Measurements from ENCODE around the gene CA11. TPM values are rescaled to one million over a fixed set of nuclear protein-coding genes. Genes with fewer than 3 reads are reported as not detected.
A peak's percentile ranks its signal among the peaks of the same experiment; 100 is the strongest.

Gene CA11
- total and polyA plus RNA-seq, 9 of the 15 experiments (the other 6 are each of a cell fraction or from before 2014, with no cell fraction given), result 2.9 to 19.9 (median 8.3) TPM

DNA sequence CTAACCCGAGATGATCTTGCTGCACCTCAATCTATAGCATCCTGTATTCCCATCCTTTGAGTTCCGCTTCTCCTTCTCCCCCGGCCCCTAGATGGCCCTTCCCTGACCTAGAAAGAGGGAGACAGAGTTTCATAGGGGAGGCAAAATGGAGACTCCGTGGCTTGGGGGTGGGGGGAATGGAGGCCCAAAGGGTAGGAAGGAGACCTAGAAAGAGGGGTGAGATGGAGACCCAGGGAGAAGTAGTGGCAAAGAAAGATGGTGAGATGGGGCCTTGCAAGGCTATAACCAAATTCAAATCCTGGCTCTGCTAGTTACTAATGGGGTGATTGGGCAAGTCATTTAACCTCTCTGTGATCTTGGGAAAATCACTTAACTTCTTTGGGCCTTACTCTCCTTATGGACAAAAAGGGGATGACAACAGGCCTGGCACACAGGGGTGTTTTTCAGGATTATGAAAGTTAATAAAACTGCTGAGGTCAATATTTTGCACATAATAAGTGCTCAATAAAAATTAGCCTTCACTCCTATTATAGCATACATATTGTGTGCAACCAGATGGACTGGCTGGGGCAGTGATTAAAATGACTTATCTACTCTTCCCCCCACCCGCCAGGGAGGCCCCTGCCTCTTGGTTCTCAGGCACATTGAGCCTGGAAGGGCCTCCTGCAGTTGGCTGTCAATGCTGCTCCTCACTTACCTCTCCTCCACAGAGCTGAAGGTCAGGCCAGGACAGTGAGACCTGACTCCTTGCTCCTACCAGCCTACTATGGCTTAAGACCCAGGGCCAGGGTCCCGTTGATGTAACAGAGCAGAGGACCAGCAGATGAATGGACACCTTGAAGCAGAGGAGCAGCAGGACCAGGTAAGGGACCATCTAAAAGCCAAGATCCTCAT, 26.0 kb downstream of the CA11 start:
- H3K9me1 ChIP-seq (ENCODE audit: control insufficient read depth, insufficient read depth, low read length), result peaks cover 11% of the 10 kb centered on the region
- peaks cover 44% of the 10 kb centered on the region for H3K79me2 ChIP-seq (ENCODE audit: control insufficient read depth, insufficient read depth, low read length)
- FAIRE-seq (peak; percentile 23), DNase-seq (ENCODE audit: extremely low read depth in 1 of 4, low spot score in 3 of 4) (peak in 2 of 4 experiments; percentile 22 to 62), ATAC-seq (no peak)
- 29% methylated on average over 6 of the region's 6 CpGs for WGBS (ENCODE audit: insufficient coverage, low coverage, missing lambda C conversion rate)
- in situ Hi-C loops (cut with MboI) (no loop called here), intact Hi-C loops (cut with micrococcal nuclease) (loop anchor here (1.0 kb wide), 1 partner anchor 17 kb away; the partner anchor contains the start of gene DBP)
- H3K4me1 ChIP-seq (replicated peaks in 1 of 2; ENCODE audit: control insufficient read depth in 2 of 2, insufficient read depth in 2 of 2, low read length in 2 of 2), result peaks cover 39 to 58% of the 10 kb centered on the region in 2 experiments
- CTCF ChIA-PET (ENCODE audit: low intra/inter-chr PET ratio), result no interaction called here
- POLR2A ChIA-PET, result interaction anchor here (0.5 to 4.7 kb wide), 28 partner anchors 8 to 459 kb away, joined by 3 to 85 read pairs (median 4); partner anchors contain the start of genes DBP and SPACA4
- BruUV-seq (replicated peaks), result TSS peak; percentile 65
- peak overlapping the region; percentile 72 to 88 for H3K9ac ChIP-seq (ENCODE audit: insufficient read depth in 1 of 2, low read depth in 2 of 2, low read length in 2 of 2)
- H2AFZ ChIP-seq (ENCODE audit: low read depth, low read length), result peak overlapping the region; percentile 80
- peak overlapping the region; percentile 94 for H3K4me2 ChIP-seq (ENCODE audit: insufficient read depth, low read length)
- H3K27me3 ChIP-seq (ENCODE audit: control insufficient read depth in 2 of 2, insufficient read depth in 2 of 2, low read length in 2 of 2), result no peaks in the 10 kb centered on the region
- H3K4me3 ChIP-seq, result peak overlapping the region; percentile 64
- H3K9me3 ChIP-seq (replicated peaks; ENCODE audit: control insufficient read depth, insufficient read depth, low read depth, low read length), result no peaks in the 10 kb centered on the region
- peak overlapping the region; percentile 78 for H3K27ac ChIP-seq (ENCODE audit: extremely low read depth, low read depth, low read length)
- peaks cover 36% of the 10 kb centered on the region; the same call in 2 of the 3 replicates for H3K36me3 ChIP-seq (ENCODE audit: control insufficient read depth, insufficient read depth, low read length)
- peaks cover 35% of the 10 kb centered on the region for H4K20me1 ChIP-seq (replicated peaks; ENCODE audit: control insufficient read depth, insufficient read depth, low read length)
- TF ChIP-seq ARHGAP35 (IDR thresholded peaks at IDR 0.05; ENCODE audit: partially characterized antibody) (no peak), CEBPG (CRISPR knock-in tag; IDR thresholded peaks at IDR 0.05) (no peak), CEBPG (tag; conservative IDR thresholded peaks at IDR 0.05 in 1 of 2, IDR thresholded peaks at IDR 0.05 in 1 of 2) (no peak), KDM4B (IDR thresholded peaks at IDR 0.05; ENCODE audit: borderline replicate concordance in 2 of 2, low read depth in 1 of 2) (no peak), DPF2 (IDR thresholded peaks at IDR 0.05) (peak; percentile 76; the same call in 1 of the 2 replicates), RBM17 (IDR thresholded peaks at IDR 0.05; ENCODE audit: borderline replicate concordance, low read depth, low read length) (no peak), MYBL2 (IDR thresholded peaks at IDR 0.05; ENCODE audit: low read depth) (no peak), MYBL2 (CRISPR knock-in tag; IDR thresholded peaks at IDR 0.05; ENCODE audit: borderline replicate concordance) (no peak), EWSR1 (IDR thresholded peaks at IDR 0.05; ENCODE audit: borderline replicate concordance, low read depth, partially characterized antibody) (no peak), ZNF23 (CRISPR knock-in tag; IDR thresholded peaks at IDR 0.05) (no peak), SMAD1 (IDR thresholded peaks at IDR 0.05; ENCODE audit: low read depth, low read length, partially characterized antibody) (no peak), BRD9 (IDR thresholded peaks at IDR 0.05; ENCODE audit: low read depth, partially characterized antibody) (no peak), PHF8 (IDR thresholded peaks at IDR 0.05; ENCODE audit: borderline replicate concordance, low read length) (no peak), ZNF263 (CRISPR knock-in tag; IDR thresholded peaks at IDR 0.05; ENCODE audit: borderline replicate concordance) (no peak), BCOR (IDR thresholded peaks at IDR 0.05) (peak; percentile 100), GTF2F1 (IDR thresholded peaks at IDR 0.05; ENCODE audit: low read depth, low read length) (no peak), ZNF282 (CRISPR knock-in tag; IDR thresholded peaks at IDR 0.05) (no peak), TCFL5 (CRISPR knock-in tag; conservative IDR thresholded peaks at IDR 0.05) (no peak), CBFB (CRISPR knock-in tag; IDR thresholded peaks at IDR 0.05) (no peak), ZNF197 (CRISPR knock-in tag; IDR thresholded peaks at IDR 0.05; ENCODE audit: low read depth) (no peak)
- TF ChIP-seq, protein P1, sequence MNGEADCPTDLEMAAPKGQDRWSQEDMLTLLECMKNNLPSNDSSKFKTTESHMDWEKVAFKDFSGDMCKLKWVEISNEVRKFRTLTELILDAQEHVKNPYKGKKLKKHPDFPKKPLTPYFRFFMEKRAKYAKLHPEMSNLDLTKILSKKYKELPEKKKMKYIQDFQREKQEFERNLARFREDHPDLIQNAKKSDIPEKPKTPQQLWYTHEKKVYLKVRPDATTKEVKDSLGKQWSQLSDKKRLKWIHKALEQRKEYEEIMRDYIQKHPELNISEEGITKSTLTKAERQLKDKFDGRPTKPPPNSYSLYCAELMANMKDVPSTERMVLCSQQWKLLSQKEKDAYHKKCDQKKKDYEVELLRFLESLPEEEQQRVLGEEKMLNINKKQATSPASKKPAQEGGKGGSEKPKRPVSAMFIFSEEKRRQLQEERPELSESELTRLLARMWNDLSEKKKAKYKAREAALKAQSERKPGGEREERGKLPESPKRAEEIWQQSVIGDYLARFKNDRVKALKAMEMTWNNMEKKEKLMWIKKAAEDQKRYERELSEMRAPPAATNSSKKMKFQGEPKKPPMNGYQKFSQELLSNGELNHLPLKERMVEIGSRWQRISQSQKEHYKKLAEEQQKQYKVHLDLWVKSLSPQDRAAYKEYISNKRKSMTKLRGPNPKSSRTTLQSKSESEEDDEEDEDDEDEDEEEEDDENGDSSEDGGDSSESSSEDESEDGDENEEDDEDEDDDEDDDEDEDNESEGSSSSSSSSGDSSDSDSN (IDR thresholded peaks at IDR 0.05; ENCODE audit: borderline replicate concordance in 1 of 2, low read depth in 2 of 2, low read length in 2 of 2), result no peak

Measured in K562 (cell line).